GM18951 (cell line): ENCODE results near the gene ROBO1.

Source experiments
- POLR2A ChIP-seq: IDR thresholded peaks from 4 replicates; pipeline ENCODE4 v1.6.1; 2011; ENCODE audit warnings: mild to moderate bottlenecking; ENCODE audit not compliant: insufficient read length, insufficient read depth; ENCODE audit errors: extremely low read depth
- in situ Hi-C: fragments of 300-500 bp; cut with MboI; formaldehyde crosslinking; loops from one replicate; pipeline ENCODE4 v1.12.0; 2022; ENCODE audit warnings: low sequenced_read_pairs, mixed read lengths, inconsistent platforms; ENCODE audit not compliant: unreplicated experiment

ROBO1 gene

DNA sequence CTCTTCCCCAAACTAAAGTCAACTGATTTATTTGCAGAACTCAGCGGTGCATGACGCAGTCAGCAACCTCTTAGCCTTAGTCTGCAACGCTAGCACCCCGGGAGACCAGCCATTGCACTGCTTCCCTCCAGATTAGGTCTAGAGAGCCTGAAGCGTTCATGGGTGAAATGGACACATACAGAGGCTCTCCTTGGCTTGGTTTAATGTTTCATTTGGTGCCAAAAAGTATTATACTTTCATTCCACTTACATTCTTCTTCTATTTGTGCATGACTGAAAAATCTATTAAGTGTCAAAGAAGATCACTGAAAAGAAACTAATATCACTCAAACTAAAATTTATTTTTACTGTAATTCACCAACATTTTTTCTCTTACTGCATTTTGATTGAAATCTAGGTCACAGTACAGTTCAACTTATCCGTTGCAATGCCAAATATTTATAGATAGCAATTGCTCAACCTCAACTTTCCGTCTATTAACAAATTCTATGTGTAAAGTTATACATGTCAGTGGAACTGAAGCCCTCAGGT, 116.2 kb downstream of the ROBO1 start:
- in situ Hi-C loops, result no loop called here
- no peak for TF ChIP-seq POLR2A

GRCh38 chr3:79639855-79640254, 127.9 kb downstream of the ROBO1 start:
- in situ Hi-C loops, result no loop called here
- no peak for TF ChIP-seq POLR2A

- in situ Hi-C loops, result no loop called here
- no peak for TF ChIP-seq POLR2A
Observed at GRCh38 chr3:79636372-79636771, 131.4 kb downstream of the ROBO1 start.

DNA sequence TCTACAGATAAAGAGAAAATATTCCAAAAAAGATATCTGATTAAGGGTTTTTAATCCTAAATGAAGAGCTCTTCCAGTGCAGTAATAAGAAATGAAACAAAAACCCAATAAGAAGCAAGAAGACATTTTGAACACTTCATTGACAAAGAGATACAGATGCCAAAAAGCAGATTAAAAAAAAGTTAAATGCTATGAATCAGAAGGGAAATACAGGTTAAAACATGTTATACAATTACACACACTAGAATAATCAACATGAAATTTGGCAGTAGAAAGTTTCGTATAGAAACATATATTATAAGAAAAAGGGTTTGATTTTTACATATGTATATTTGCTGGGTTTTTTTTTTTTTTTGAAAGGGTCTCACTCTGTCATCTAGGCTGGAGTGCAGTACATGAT, 135.0 kb downstream of the ROBO1 start:
- in situ Hi-C loops, result no loop called here
- TF ChIP-seq POLR2A, result no peak

GRCh38 chr3:79618883-79619282, 148.9 kb downstream of the ROBO1 start:
- no peak for TF ChIP-seq POLR2A
- in situ Hi-C loops, result no loop called here

DNA sequence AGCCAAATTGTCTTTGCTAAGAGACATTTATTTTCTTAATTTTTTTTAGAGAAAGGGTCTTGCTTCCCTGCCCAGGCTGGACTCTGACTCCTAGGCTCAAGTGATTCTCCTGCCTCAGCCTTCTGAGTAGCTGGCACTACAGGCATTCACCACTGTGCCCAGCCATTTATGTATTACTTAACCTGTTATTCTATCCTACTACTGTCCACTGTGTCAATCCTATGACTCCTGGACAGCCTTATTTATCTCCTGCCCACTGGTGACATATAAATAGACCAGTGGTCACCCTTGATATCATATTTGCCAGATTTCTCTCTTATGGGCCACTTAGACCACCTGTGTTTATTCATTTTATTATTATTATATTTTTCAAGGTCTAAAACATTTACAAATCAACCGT, 161.4 kb downstream of the ROBO1 start:
- no peak for TF ChIP-seq POLR2A
- in situ Hi-C loops, result no loop called here

GRCh38 chr3:79604681-79605080, 163.1 kb downstream of the ROBO1 start:
- in situ Hi-C loops, result no loop called here
- TF ChIP-seq POLR2A, result no peak

- in situ Hi-C loops, result no loop called here
- no peak for TF ChIP-seq POLR2A
Observed at GRCh38 chr3:79602385-79602784, 165.4 kb downstream of the ROBO1 start.

DNA sequence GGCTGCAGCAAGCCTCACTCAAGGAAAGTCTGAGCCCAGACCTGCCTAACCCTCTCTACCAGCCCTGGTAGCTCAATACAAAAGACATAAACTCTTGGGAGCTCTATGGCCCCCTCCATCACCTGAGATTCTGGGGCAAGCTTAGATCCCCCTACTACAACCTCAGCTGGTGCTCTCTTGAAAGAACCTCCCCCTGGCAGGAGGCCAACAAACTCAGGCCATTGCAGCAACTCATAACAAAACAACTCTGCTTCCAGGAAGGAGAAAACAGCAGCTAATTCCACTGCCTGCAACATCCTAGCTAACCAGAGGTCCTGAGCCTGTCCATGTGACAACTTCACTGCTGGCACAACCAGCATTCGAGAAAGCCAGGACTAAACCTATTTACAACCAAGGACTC, 169.2 kb downstream of the ROBO1 start:
- TF ChIP-seq POLR2A, result no peak
- in situ Hi-C loops, result no loop called here

DNA sequence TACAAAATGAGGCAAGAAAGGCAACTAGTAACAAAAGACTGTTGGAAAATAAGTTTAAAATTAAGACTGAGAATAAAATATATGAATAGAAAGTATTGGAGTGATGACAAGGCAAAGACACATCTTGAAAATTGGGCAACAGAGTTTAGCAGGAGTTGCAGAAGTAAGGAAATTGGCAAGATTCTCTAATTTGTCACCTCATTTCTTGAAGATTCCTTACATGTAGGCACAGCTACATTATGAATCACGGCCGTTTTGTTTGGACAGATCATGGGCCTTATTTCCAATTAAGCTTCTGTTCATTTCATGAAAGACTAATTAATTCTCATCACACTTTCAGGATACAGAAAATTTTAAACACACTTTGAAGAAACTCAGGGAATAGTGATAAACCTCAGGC, 170.1 kb downstream of the ROBO1 start:
- no peak for TF ChIP-seq POLR2A
- in situ Hi-C loops, result no loop called here

DNA sequence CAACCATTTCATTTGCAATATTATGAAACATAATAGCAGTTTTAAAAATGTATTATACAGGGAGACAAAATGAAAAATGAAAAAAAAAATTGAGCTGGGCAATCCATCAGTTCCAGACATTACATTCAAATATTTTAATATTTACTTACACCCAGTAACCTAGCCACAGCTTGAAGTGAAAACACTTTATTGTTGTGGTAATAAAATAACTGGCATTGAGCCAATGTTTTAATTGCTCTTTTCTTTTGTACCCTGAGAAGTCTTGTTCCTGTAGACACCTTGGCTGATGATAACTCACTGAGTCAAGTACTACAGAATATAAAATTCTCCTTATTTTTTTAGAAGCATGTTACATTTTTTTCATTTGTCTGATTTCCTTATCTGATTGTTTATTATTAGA, 180.6 kb downstream of the ROBO1 start:
- in situ Hi-C loops, result no loop called here
- no peak for TF ChIP-seq POLR2A

GRCh38 chr3:79586232-79586631, 181.6 kb downstream of the ROBO1 start:
- in situ Hi-C loops, result no loop called here
- TF ChIP-seq POLR2A, result no peak

- no peak for TF ChIP-seq POLR2A
- in situ Hi-C loops, result no loop called here
Observed at GRCh38 chr3:79572930-79573329, 194.9 kb downstream of the ROBO1 start.

DNA sequence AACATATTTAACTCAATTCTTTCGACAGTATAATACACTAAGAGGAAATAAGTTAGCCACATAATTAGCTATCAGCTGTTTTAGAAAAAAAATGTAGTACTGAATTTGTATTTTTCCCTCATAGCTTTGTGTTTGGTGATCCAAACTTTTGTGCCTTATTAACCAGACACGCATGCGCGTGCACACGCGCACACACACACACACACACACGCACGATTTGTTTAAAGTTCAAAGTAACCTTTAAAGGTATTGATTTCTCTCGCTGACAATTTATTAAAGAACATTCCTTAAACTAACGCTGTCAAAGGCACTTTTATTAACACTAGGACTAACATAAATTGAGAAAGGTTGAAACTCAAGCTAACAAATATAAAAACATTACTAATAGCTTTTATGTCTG, 198.9 kb downstream of the ROBO1 start:
- in situ Hi-C loops, result no loop called here
- TF ChIP-seq POLR2A, result no peak

DNA sequence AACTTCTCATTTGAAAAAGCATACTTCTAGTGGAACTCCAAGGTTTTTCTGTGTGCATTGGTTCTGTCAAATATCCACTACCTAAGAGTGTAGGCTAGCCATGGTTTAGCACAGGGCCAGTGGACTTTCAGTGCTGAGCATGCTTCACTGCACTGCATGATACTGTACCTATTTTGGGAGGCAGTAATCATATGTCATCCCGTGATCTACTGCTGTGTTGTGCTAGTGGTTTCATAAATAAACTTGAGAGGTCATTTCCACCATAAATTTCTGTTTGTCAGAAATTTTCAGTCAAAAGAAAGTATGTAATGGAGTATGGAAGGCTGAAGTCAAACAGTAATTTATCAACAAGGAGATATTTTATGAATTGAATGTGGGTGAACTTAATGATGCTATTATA, 203.6 kb downstream of the ROBO1 start:
- no peak for TF ChIP-seq POLR2A
- in situ Hi-C loops, result no loop called here
